Fibroblast of pulmonary artery (primary cell): ENCODE results near the gene UBE3C.

Source experiments
- DNase-seq: peaks from one replicate; pipeline ENCODE4 v3.0.0-alpha.2; 2010; ENCODE audit warnings: low read depth
- H3K4me3 ChIP-seq: replicated peaks from 2 replicates; pipeline ENCODE4 v1.5.1; 2011; ENCODE audit warnings: low read depth, mild to moderate bottlenecking, control low read depth, low read length, moderate library complexity
- CTCF ChIP-seq: IDR thresholded peaks from 2 replicates; pipeline ENCODE4 v1.5.1; 2011; ENCODE audit warnings: mild to moderate bottlenecking, control low read depth, low read length, inconsistent platforms; ENCODE audit errors: missing control alignments

UBE3C gene

GRCh38 chr7:157228864-157229422 lies 90.2 kb downstream of the UBE3C start:
- TF ChIP-seq CTCF: peak; percentile 51
- peak; percentile 45 for DNase-seq
- H3K4me3 ChIP-seq: no peak overlapping the region

GRCh38 chr7:157233677-157234076 lies 95.0 kb downstream of the UBE3C start:
- no peak for TF ChIP-seq CTCF

GRCh38 chr7:157234271-157234670 lies 95.5 kb downstream of the UBE3C start:
- no peak for DNase-seq
- no peak for TF ChIP-seq CTCF
- H3K4me3 ChIP-seq: no peak overlapping the region

More at GRCh38 chr7:157233677-157234076, 95.0 kb downstream of the UBE3C start:
- H3K4me3 ChIP-seq: no peak overlapping the region
- no peak for DNase-seq

GRCh38 chr7:157235357-157236333 lies 96.9 kb downstream of the UBE3C start:
- peak; percentile 14 for DNase-seq
- no peak for TF ChIP-seq CTCF

GRCh38 chr7:157238087-157238486 lies 99.4 kb downstream of the UBE3C start:
- no peak for DNase-seq
- H3K4me3 ChIP-seq: no peak overlapping the region
- TF ChIP-seq CTCF: no peak

More at GRCh38 chr7:157235357-157236333, 96.9 kb downstream of the UBE3C start:
- H3K4me3 ChIP-seq: no peak overlapping the region

- DNase-seq: no peak
- no peak overlapping the region for H3K4me3 ChIP-seq
- TF ChIP-seq CTCF: no peak
These were observed 101.0 kb downstream of the UBE3C start for GRCh38 chr7:157239571-157240270.
